ENCODE data around the gene PCDHA9. TPM values are rescaled to one million over a fixed set of nuclear protein-coding genes. Genes with fewer than 3 reads are reported as not detected.

PCDHA9 gene
- total RNA-seq, 1 donor from 2014 or later, result 0.05 TPM

Other genes starting within 250 kb of the PCDHA9 start
- 0.15 and 1.3 TPM in 2 replicates for gene CD14, start 215.2 kb upstream of the PCDHA9 start, total RNA-seq
- 26.7 and 72.8 TPM in 2 replicates for gene TMCO6, start 208.9 kb upstream of the PCDHA9 start, total RNA-seq
- gene NDUFA2, start 200.8 kb upstream of the PCDHA9 start, total RNA-seq, result 47.4 and 58.0 TPM in 2 replicates
- gene IK, start 200.6 kb upstream of the PCDHA9 start, total RNA-seq, result 62.4 and 66.5 TPM in 2 replicates
- gene WDR55, start 183.5 kb upstream of the PCDHA9 start, total RNA-seq, result 15.8 and 18.2 TPM in 2 replicates
- gene DND1, start 174.8 kb upstream of the PCDHA9 start, total RNA-seq, result not detected in 2 replicates
- 43.6 and 55.7 TPM in 2 replicates for gene HARS1, start 157.0 kb upstream of the PCDHA9 start, total RNA-seq
- gene HARS2, start 156.9 kb upstream of the PCDHA9 start, total RNA-seq, result 20.3 and 21.3 TPM in 2 replicates
- gene ZMAT2, start 147.9 kb upstream of the PCDHA9 start, total RNA-seq, result 18.2 and 25.1 TPM in 2 replicates
- gene PCDHA1, start 62.2 kb upstream of the PCDHA9 start, total RNA-seq, result 0.05 TPM in 1 of 2 replicates, not detected in the other
- not detected in 2 replicates for gene PCDHA2, start 53.5 kb upstream of the PCDHA9 start, total RNA-seq
- gene PCDHA3, start 47.3 kb upstream of the PCDHA9 start, total RNA-seq, result 0.10 and 0.25 TPM in 2 replicates
- gene PCDHA4, start 41.3 kb upstream of the PCDHA9 start, total RNA-seq, result 0.24 and 0.31 TPM in 2 replicates
- gene PCDHA5, start 26.8 kb upstream of the PCDHA9 start, total RNA-seq, result not detected in 2 replicates
- gene PCDHA6, start 20.4 kb upstream of the PCDHA9 start, total RNA-seq, result 0.37 and 0.64 TPM in 2 replicates
- gene PCDHA7, start 14.1 kb upstream of the PCDHA9 start, total RNA-seq, result 0.15 and 0.56 TPM in 2 replicates
- gene PCDHA8, start 7.2 kb upstream of the PCDHA9 start, total RNA-seq, result 0.06 TPM in 1 of 2 replicates, not detected in the other
- gene PCDHA10, start 7.5 kb downstream of the PCDHA9 start, total RNA-seq, result 0.06 and 0.59 TPM in 2 replicates
- not detected in 2 replicates for gene PCDHA11, start 20.6 kb downstream of the PCDHA9 start, total RNA-seq
- 0.06 and 0.34 TPM in 2 replicates for gene PCDHA12, start 26.9 kb downstream of the PCDHA9 start, total RNA-seq
- 0.39 TPM in 1 of 2 replicates, not detected in the other for gene PCDHA13, start 33.7 kb downstream of the PCDHA9 start, total RNA-seq
- 0.25 TPM in 1 of 2 replicates, not detected in the other for gene PCDHAC1, start 77.9 kb downstream of the PCDHA9 start, total RNA-seq
- 0.12 and 0.15 TPM in 2 replicates for gene PCDHAC2, start 118.1 kb downstream of the PCDHA9 start, total RNA-seq
- not detected in 2 replicates for gene PCDHB1, start 203.0 kb downstream of the PCDHA9 start, total RNA-seq
- gene PCDHB2, start 246.2 kb downstream of the PCDHA9 start, total RNA-seq, result 1.9 TPM in 2 replicates